Parathyroid adenoma (tissue), 2 donors: ENCODE measurements around the gene ACR.

Source experiments
- H2AFZ ChIP-seq: fragments of 300-600 bp; sonication (generic); one replicate; pipeline ENCODE4 v1.7.0; 2017; ENCODE audit warnings: antibody characterized with exemption, mild to moderate bottlenecking
- H3K27ac ChIP-seq: fragments of 300-600 bp; sonication (generic); one replicate; pipeline ENCODE4 v1.7.0; 2017
- H3K27me3 ChIP-seq: fragments of 300-600 bp; sonication (generic); one replicate; pipeline ENCODE4 v1.7.0; 2017; ENCODE audit warnings: low read length; ENCODE audit not compliant: control insufficient read depth, insufficient read depth
- H3K36me3 ChIP-seq: fragments of 300-600 bp; sonication (generic); one replicate; pipeline ENCODE4 v1.7.0; 2017; ENCODE audit warnings: low read length; ENCODE audit not compliant: control insufficient read depth, insufficient read depth
- H3K4me1 ChIP-seq: fragments of 300-600 bp; sonication (generic); one replicate; pipeline ENCODE4 v1.7.0; 2017; ENCODE audit warnings: control low read depth
- H3K4me2 ChIP-seq: fragments of 300-600 bp; sonication (generic); one replicate; pipeline ENCODE4 v1.7.0; 2017; ENCODE audit warnings: low read length
- H3K4me3 ChIP-seq: fragments of 300-600 bp; sonication (generic); one replicate; pipeline ENCODE4 v1.7.0; 2017; ENCODE audit warnings: low read depth, low read length
- H3K79me2 ChIP-seq: fragments of 300-600 bp; sonication (generic); one replicate; pipeline ENCODE4 v1.7.0; 2017; ENCODE audit warnings: control low read depth
- H3K9ac ChIP-seq: fragments of 300-600 bp; sonication (generic); one replicate; pipeline ENCODE4 v1.7.0; 2017; ENCODE audit warnings: mild to moderate bottlenecking
- H3K9me3 ChIP-seq: fragments of 300-600 bp; sonication (generic); one replicate; pipeline ENCODE4 v1.7.0; 2017; ENCODE audit warnings: low read length; ENCODE audit not compliant: control insufficient read depth
- CTCF ChIP-seq: fragments of 300-600 bp; sonication (generic); IDR thresholded peaks from one replicate; pipeline ENCODE4 v1.7.0; 2017; ENCODE audit warnings: antibody characterized with exemption, mild to moderate bottlenecking
- donor health status: primary hyperparathyroidism.

The ACR gene

DNA sequence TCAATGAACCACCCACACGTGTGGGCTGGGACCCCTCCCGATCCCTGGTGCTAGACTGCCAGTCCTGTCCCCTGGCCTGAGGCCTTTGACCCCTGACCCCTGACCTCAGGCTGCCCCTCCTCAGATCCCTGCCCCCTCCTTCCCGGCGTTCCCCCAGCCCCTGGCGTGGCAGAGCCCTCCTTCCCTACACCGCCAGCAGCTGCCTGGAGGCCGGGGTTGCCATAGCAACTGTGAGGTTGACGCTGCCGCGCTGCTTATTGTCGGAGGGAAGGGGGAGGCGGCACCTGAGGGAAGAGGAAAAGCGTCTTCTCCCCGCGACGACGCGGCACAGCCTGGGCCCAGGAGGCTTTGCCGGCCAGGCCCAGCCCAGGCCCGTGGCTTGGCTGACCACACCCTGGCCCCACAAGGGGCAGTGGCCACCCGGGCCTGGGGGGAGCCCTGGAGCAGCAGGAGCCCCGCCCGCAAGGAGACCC is 32.7 kb upstream of the ACR start:
- Histone ChIP-seq H3K9ac (no peak overlapping the region), H3K36me3 (no peaks in the 10 kb centered on the region), H3K27me3 (no peaks in the 10 kb centered on the region), H3K79me2 (no peaks in the 10 kb centered on the region), H3K4me3 (no peak overlapping the region), H3K4me2 (no peak overlapping the region), H3K4me1 (no peaks in the 10 kb centered on the region), H2AFZ (peak overlapping the region; percentile 17), H3K27ac (no peak overlapping the region), H3K9me3 (no peaks in the 10 kb centered on the region)
- no peak for TF ChIP-seq CTCF

DNA sequence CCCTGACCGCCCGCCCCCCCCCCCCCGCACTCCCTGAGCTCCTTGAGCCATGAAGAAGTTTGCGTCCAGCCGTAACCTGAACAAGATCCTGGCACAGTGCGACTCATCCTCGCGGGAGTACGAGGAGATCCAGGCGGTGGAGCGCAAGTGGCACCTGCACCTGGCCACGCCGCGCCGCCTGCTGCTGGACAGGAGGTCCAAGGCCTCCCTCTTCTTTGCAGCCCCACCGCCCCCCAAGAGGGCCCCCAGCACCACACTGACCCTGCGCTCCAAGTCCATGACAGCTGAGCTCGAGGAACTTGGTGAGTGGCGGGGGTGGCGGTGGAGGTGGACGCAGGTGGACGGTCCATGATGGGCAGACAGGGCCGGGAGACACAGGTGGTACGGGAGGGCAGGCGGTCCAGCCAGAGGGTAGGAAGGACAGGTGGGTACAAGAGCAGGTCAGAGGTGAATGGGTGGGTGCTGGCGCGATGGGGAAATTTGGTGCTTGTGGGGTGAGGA is 32.1 kb upstream of the ACR start:
- no peak overlapping the region for H3K4me3 ChIP-seq
- H3K36me3 ChIP-seq, result no peaks in the 10 kb centered on the region
- H3K9me3 ChIP-seq, result no peaks in the 10 kb centered on the region
- TF ChIP-seq CTCF, result no peak
- H2AFZ ChIP-seq, result no peak overlapping the region
- no peaks in the 10 kb centered on the region for H3K79me2 ChIP-seq
- H3K4me2 ChIP-seq, result no peak overlapping the region
- no peaks in the 10 kb centered on the region for H3K27me3 ChIP-seq
- no peak overlapping the region for H3K9ac ChIP-seq
- no peaks in the 10 kb centered on the region for H3K4me1 ChIP-seq
- no peak overlapping the region for H3K27ac ChIP-seq

DNA sequence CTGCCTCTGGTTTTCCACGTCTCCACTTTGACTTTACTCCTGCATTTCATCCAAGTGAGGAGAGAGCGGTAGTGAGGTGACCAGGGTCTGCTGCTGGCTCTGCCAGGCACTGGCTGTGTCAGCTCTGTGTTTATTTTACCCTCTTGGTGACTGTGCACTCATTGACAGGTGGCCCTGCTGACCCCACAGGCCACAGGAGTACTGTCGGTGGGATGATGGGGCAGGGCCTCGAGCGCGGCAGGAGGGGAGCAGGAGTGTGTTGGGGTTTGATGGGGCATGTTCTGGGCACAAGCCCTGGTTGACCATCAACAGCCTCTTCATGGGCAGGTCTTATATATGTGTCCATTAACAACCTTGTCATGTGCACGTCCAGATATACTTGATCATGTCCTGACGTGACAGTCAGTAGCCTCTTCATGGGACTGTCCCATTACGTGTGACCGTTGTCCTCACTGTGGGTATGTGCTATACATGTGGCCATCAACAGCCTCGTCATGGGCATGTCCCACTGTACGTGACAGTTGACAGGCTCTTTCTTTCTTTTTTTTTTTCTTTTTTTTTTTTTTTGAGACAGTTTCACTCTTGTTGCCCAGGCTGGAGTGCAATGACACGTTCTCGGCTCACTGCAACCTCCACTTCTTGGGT is 31.4 kb upstream of the ACR start:
- H3K4me1 ChIP-seq, result no peaks in the 10 kb centered on the region
- no peaks in the 10 kb centered on the region for H3K79me2 ChIP-seq
- no peak overlapping the region for H2AFZ ChIP-seq
- no peaks in the 10 kb centered on the region for H3K36me3 ChIP-seq
- H3K4me3 ChIP-seq, result no peak overlapping the region
- no peak overlapping the region for H3K27ac ChIP-seq
- H3K9me3 ChIP-seq, result no peaks in the 10 kb centered on the region
- H3K9ac ChIP-seq, result no peak overlapping the region
- no peaks in the 10 kb centered on the region for H3K27me3 ChIP-seq
- TF ChIP-seq CTCF, result no peak
- no peak overlapping the region for H3K4me2 ChIP-seq

GRCh38 chr22:50708474-50708873 is 29.5 kb upstream of the ACR start:
- H3K27ac ChIP-seq, result no peak overlapping the region
- no peak overlapping the region for H3K4me2 ChIP-seq
- no peaks in the 10 kb centered on the region for H3K4me1 ChIP-seq
- no peaks in the 10 kb centered on the region for H3K27me3 ChIP-seq
- H3K9me3 ChIP-seq, result no peaks in the 10 kb centered on the region
- no peaks in the 10 kb centered on the region for H3K36me3 ChIP-seq
- no peak overlapping the region for H2AFZ ChIP-seq
- H3K9ac ChIP-seq, result no peak overlapping the region
- no peak overlapping the region for H3K4me3 ChIP-seq
- H3K79me2 ChIP-seq, result no peaks in the 10 kb centered on the region
- TF ChIP-seq CTCF, result no peak

GRCh38 chr22:50708996-50709395 is 29.0 kb upstream of the ACR start:
- Histone ChIP-seq H3K36me3 (no peaks in the 10 kb centered on the region), H3K27ac (no peak overlapping the region), H3K79me2 (no peaks in the 10 kb centered on the region), H3K4me3 (no peak overlapping the region), H3K4me1 (no peaks in the 10 kb centered on the region), H2AFZ (no peak overlapping the region), H3K27me3 (no peaks in the 10 kb centered on the region), H3K4me2 (no peak overlapping the region), H3K9me3 (no peaks in the 10 kb centered on the region), H3K9ac (no peak overlapping the region)
- TF ChIP-seq CTCF, result no peak
